GM13976 (cell line): ENCODE measurements around the gene CHCHD3.

Experiments used
- DNase-seq: peaks from one replicate; pipeline ENCODE4 v3.0.0; 2012; ENCODE audit warnings: low spot score
- CTCF ChIP-seq: IDR thresholded peaks from 2 replicates; pipeline ENCODE4 v1.5.1; 2012; ENCODE audit warnings: borderline replicate concordance, mild to moderate bottlenecking; ENCODE audit not compliant: insufficient read depth; ENCODE audit errors: extremely low read depth, missing control alignments, control extremely low read depth
- in situ Hi-C: fragments of 300-500 bp; cut with MboI; formaldehyde crosslinking; loops from one replicate; pipeline ENCODE4 v1.12.0; 2022; ENCODE audit warnings: low sequenced_read_pairs, mixed read lengths, inconsistent platforms; ENCODE audit not compliant: unreplicated experiment

CHCHD3 gene

GRCh38 chr7:133065301-133065700 lies 16.6 kb downstream of the CHCHD3 start:
- TF ChIP-seq CTCF = no peak
- DNase-seq = no peak
- in situ Hi-C loops = no loop called here

- in situ Hi-C loops = no loop called here
- TF ChIP-seq CTCF = no peak
- DNase-seq = no peak
Observed at GRCh38 chr7:133064082-133064820, 17.6 kb downstream of the CHCHD3 start.

GRCh38 chr7:133061792-133062191 lies 20.1 kb downstream of the CHCHD3 start:
- TF ChIP-seq CTCF = no peak
- no peak for DNase-seq
- in situ Hi-C loops = no loop called here

- no peak for DNase-seq
- TF ChIP-seq CTCF = no peak
- in situ Hi-C loops = no loop called here
Observed at GRCh38 chr7:133061357-133061756, 20.5 kb downstream of the CHCHD3 start.

GRCh38 chr7:133060004-133060403 lies 21.9 kb downstream of the CHCHD3 start:
- in situ Hi-C loops = no loop called here
- no peak for TF ChIP-seq CTCF
- no peak for DNase-seq

- in situ Hi-C loops = no loop called here
- TF ChIP-seq CTCF = no peak
- no peak for DNase-seq
Observed at GRCh38 chr7:133059263-133059662, 22.6 kb downstream of the CHCHD3 start.
